Measurements from ENCODE around the gene PRPF4.

DNA sequence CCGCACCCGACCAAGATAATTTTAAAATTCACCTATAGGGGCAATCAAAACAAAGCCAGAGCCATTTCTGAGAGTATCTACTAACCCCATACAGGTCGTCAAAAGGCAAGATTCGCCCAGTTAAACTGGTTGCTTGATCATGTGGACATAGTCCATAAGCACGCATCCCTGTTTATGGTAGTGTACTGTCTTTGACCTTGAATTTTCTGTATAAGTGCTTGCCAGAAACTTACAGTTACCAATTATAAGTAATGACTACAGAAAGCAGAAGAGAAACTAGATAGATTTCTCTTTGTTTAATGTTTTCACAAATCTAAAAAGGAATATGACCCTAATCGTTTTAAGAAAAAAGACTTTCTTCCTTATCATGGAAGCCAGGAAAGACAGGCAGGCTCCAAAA is 28.5 kb upstream of the PRPF4 start:
- TF ChIP-seq, protein P1, sequence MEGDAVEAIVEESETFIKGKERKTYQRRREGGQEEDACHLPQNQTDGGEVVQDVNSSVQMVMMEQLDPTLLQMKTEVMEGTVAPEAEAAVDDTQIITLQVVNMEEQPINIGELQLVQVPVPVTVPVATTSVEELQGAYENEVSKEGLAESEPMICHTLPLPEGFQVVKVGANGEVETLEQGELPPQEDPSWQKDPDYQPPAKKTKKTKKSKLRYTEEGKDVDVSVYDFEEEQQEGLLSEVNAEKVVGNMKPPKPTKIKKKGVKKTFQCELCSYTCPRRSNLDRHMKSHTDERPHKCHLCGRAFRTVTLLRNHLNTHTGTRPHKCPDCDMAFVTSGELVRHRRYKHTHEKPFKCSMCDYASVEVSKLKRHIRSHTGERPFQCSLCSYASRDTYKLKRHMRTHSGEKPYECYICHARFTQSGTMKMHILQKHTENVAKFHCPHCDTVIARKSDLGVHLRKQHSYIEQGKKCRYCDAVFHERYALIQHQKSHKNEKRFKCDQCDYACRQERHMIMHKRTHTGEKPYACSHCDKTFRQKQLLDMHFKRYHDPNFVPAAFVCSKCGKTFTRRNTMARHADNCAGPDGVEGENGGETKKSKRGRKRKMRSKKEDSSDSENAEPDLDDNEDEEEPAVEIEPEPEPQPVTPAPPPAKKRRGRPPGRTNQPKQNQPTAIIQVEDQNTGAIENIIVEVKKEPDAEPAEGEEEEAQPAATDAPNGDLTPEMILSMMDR (IDR thresholded peaks at IDR 0.05) = no peak
- no peak for TF ChIP-seq EP300 (IDR thresholded peaks at IDR 0.05; ENCODE audit: low read depth)
- TF ChIP-seq POLR2A (IDR thresholded peaks at IDR 0.05) = no peak
